K562 (cell line): ENCODE measurements around the gene TTC39C. TPM values are rescaled to one million over a fixed set of nuclear protein-coding genes. Genes with fewer than 3 reads are reported as not detected.

Experiments used
- CBFA2T2 ChIP-seq: fragments of 450-650 bp; conservative IDR thresholded peaks from 2 replicates; pipeline ENCODE4 v1.6.1; 2017; ENCODE audit warnings: mild to moderate bottlenecking
- HDAC8 ChIP-seq: fragments of 450-650 bp; IDR thresholded peaks from 2 replicates; pipeline ENCODE4 v1.6.1; 2016; ENCODE audit warnings: mild to moderate bottlenecking, missing genetic modification characterization, moderate library complexity, missing compliant biosample characterization
- RAD51 ChIP-seq: fragments of 450-650 bp; IDR thresholded peaks from 2 replicates; pipeline ENCODE4 v1.7.1; 2016; ENCODE audit warnings: low read depth, mild to moderate bottlenecking, borderline replicate concordance
- SAFB ChIP-seq: fragments of 200-400 bp; formaldehyde crosslinking; IDR thresholded peaks from 2 replicates; pipeline ENCODE4 v1.6.1; 2017; ENCODE audit warnings: low read depth, low read length, borderline replicate concordance
- TOE1 ChIP-seq, 2 experiments: fragments of 450-650 bp in 1 of 2; sonication (generic) in 1 of 2; formaldehyde crosslinking in 1 of 2; IDR thresholded peaks; 2 replicates each; pipeline versions ENCODE4 v1.7.1 to v1.8.0; 2016 to 2022; ENCODE audit warnings: borderline replicate concordance in 2 of 2, mild to moderate bottlenecking in 2 of 2, antibody characterized with exemption in 1 of 2, inconsistent platforms in 1 of 2, low read depth in 1 of 2, missing genetic modification reagents in 1 of 2, moderate library complexity in 1 of 2
- polyA plus RNA-seq, 8 experiments: library from polyadenylated mRNA; depleted of rRNA in 4 of 8; stranded (reverse) in 5 of 8; unstranded in 3 of 8; fragments of >200 nt; fragmentation: Nextera tagmentation in 2 of 8; fragmentation: Illumina TruSeq in 1 of 8; extraction: Ambion mirVana in 2 of 8; extraction: Trizol in 1 of 8; gene quantifications; 2 replicates each; pipeline versions ENCODE4 v1.2.1 to v1.2.3, GENCODE V29; 2011 to 2014; ENCODE audit warnings: inconsistent platforms in 1 of 8, missing spikeins in 1 of 8
- total RNA-seq, 7 experiments: library from RNA; depleted of rRNA in 6 of 7; stranded (reverse); fragments of >200 nt in 6 of 7; fragmentation: Illumina TruSeq in 2 of 7; extraction: Trizol in 2 of 7; gene quantifications; 2 replicates each; pipeline versions ENCODE4 v1.2.1 to v1.2.3, GENCODE V29; 2011 to 2021; ENCODE audit warnings: low replicate concordance in 1 of 7
- TF ChIP-seq, protein P1 (sequence below): fragments of 450-650 bp; IDR thresholded peaks from 2 replicates; pipeline ENCODE4 v1.6.1; 2016; ENCODE audit warnings: mild to moderate bottlenecking, moderate library complexity
- TF ChIP-seq, protein P2 (sequence below): sonication (generic); formaldehyde crosslinking; IDR thresholded peaks from 2 replicates; pipeline ENCODE4 v1.9.0; 2022; ENCODE audit warnings: mild to moderate bottlenecking, missing genetic modification reagents

The TTC39C gene
- total and polyA plus RNA-seq, 9 of the 15 experiments (the other 6 are each of a cell fraction or from before 2014, with no cell fraction given), result 0.01 to 0.58 (median 0.18) TPM; not detected in 5

- TF ChIP-seq CBFA2T2 (peak; percentile 48), TOE1 (IDR thresholded peaks at IDR 0.05; ENCODE audit: borderline replicate concordance) (peak; percentile 47; the same call in 1 of the 2 replicates), TOE1 (CRISPR knock-in tag; IDR thresholded peaks at IDR 0.05; ENCODE audit: borderline replicate concordance, low read depth) (no peak), HDAC8 (tag) (no peak), SAFB (no peak), RAD51 (peak; percentile 89)
- TF ChIP-seq, protein P1, sequence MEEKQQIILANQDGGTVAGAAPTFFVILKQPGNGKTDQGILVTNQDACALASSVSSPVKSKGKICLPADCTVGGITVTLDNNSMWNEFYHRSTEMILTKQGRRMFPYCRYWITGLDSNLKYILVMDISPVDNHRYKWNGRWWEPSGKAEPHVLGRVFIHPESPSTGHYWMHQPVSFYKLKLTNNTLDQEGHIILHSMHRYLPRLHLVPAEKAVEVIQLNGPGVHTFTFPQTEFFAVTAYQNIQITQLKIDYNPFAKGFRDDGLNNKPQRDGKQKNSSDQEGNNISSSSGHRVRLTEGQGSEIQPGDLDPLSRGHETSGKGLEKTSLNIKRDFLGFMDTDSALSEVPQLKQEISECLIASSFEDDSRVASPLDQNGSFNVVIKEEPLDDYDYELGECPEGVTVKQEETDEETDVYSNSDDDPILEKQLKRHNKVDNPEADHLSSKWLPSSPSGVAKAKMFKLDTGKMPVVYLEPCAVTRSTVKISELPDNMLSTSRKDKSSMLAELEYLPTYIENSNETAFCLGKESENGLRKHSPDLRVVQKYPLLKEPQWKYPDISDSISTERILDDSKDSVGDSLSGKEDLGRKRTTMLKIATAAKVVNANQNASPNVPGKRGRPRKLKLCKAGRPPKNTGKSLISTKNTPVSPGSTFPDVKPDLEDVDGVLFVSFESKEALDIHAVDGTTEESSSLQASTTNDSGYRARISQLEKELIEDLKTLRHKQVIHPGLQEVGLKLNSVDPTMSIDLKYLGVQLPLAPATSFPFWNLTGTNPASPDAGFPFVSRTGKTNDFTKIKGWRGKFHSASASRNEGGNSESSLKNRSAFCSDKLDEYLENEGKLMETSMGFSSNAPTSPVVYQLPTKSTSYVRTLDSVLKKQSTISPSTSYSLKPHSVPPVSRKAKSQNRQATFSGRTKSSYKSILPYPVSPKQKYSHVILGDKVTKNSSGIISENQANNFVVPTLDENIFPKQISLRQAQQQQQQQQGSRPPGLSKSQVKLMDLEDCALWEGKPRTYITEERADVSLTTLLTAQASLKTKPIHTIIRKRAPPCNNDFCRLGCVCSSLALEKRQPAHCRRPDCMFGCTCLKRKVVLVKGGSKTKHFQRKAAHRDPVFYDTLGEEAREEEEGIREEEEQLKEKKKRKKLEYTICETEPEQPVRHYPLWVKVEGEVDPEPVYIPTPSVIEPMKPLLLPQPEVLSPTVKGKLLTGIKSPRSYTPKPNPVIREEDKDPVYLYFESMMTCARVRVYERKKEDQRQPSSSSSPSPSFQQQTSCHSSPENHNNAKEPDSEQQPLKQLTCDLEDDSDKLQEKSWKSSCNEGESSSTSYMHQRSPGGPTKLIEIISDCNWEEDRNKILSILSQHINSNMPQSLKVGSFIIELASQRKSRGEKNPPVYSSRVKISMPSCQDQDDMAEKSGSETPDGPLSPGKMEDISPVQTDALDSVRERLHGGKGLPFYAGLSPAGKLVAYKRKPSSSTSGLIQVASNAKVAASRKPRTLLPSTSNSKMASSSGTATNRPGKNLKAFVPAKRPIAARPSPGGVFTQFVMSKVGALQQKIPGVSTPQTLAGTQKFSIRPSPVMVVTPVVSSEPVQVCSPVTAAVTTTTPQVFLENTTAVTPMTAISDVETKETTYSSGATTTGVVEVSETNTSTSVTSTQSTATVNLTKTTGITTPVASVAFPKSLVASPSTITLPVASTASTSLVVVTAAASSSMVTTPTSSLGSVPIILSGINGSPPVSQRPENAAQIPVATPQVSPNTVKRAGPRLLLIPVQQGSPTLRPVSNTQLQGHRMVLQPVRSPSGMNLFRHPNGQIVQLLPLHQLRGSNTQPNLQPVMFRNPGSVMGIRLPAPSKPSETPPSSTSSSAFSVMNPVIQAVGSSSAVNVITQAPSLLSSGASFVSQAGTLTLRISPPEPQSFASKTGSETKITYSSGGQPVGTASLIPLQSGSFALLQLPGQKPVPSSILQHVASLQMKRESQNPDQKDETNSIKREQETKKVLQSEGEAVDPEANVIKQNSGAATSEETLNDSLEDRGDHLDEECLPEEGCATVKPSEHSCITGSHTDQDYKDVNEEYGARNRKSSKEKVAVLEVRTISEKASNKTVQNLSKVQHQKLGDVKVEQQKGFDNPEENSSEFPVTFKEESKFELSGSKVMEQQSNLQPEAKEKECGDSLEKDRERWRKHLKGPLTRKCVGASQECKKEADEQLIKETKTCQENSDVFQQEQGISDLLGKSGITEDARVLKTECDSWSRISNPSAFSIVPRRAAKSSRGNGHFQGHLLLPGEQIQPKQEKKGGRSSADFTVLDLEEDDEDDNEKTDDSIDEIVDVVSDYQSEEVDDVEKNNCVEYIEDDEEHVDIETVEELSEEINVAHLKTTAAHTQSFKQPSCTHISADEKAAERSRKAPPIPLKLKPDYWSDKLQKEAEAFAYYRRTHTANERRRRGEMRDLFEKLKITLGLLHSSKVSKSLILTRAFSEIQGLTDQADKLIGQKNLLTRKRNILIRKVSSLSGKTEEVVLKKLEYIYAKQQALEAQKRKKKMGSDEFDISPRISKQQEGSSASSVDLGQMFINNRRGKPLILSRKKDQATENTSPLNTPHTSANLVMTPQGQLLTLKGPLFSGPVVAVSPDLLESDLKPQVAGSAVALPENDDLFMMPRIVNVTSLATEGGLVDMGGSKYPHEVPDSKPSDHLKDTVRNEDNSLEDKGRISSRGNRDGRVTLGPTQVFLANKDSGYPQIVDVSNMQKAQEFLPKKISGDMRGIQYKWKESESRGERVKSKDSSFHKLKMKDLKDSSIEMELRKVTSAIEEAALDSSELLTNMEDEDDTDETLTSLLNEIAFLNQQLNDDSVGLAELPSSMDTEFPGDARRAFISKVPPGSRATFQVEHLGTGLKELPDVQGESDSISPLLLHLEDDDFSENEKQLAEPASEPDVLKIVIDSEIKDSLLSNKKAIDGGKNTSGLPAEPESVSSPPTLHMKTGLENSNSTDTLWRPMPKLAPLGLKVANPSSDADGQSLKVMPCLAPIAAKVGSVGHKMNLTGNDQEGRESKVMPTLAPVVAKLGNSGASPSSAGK, result 0 out of 2 replicates have a peak, but pooled peaks have one; percentile 23
- TF ChIP-seq, protein P2, sequence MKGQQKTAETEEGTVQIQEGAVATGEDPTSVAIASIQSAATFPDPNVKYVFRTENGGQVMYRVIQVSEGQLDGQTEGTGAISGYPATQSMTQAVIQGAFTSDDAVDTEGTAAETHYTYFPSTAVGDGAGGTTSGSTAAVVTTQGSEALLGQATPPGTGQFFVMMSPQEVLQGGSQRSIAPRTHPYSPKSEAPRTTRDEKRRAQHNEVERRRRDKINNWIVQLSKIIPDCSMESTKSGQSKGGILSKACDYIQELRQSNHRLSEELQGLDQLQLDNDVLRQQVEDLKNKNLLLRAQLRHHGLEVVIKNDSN (CRISPR knock-in tag), result peak; percentile 85
Observed at GRCh38 chr18:24118750-24119577, 104.4 kb downstream of the TTC39C start (continued).
